Mesendoderm (in vitro differentiated cells): Measurements from ENCODE around the gene MYO1E.
"Not testable (repeated sequence)": the region's sequence is repeated elsewhere in the genome, so short reads cannot be mapped to it uniquely, and the experiment has no call there.

Experiments
- DNase-seq: peaks from one replicate; pipeline ENCODE4 v3.0.0; 2013
- H2AK5ac ChIP-seq: 2 replicates; pipeline ENCODE4 v1.6.1; 2013; ENCODE audit warnings: low read length, inconsistent platforms
- H2BK120ac ChIP-seq: 2 replicates; pipeline ENCODE4 v1.6.1; 2013; ENCODE audit warnings: low read depth, mild to moderate bottlenecking, low read length, moderate library complexity, mixed read lengths
- H2BK15ac ChIP-seq: replicated peaks from 2 replicates; pipeline ENCODE4 v1.6.1; 2013; ENCODE audit warnings: low read depth, mild to moderate bottlenecking, moderate library complexity
- H2BK5ac ChIP-seq: 2 replicates; pipeline ENCODE4 v1.6.1; 2013; ENCODE audit warnings: low read length, inconsistent platforms
- H3K18ac ChIP-seq: 2 replicates; pipeline ENCODE4 v1.6.1; 2013; ENCODE audit warnings: mild to moderate bottlenecking, low read length, mixed read lengths
- H3K23ac ChIP-seq: one replicate; pipeline ENCODE4 v1.6.1; 2013; ENCODE audit warnings: low read length
- H3K27ac ChIP-seq: 2 replicates; pipeline ENCODE4 v1.5.1; 2013; ENCODE audit warnings: low read depth, mild to moderate bottlenecking, inconsistent platforms, low read length, moderate library complexity
- H3K27me3 ChIP-seq: 2 replicates; pipeline ENCODE4 v1.6.1; 2013; ENCODE audit warnings: low read length, control low read depth, mild to moderate bottlenecking, inconsistent platforms; ENCODE audit not compliant: insufficient read depth, poor library complexity
- H3K36me3 ChIP-seq: 2 replicates; pipeline ENCODE4 v1.6.1; 2013; ENCODE audit warnings: low read length, inconsistent platforms; ENCODE audit not compliant: control insufficient read depth, insufficient read depth
- H3K4ac ChIP-seq: one replicate; pipeline ENCODE4 v1.6.1; 2013; ENCODE audit warnings: low read depth, mild to moderate bottlenecking, low read length, moderate library complexity
- H3K4me1 ChIP-seq: 2 replicates; pipeline ENCODE4 v1.6.1; 2013; ENCODE audit warnings: low read depth, low read length, inconsistent platforms; ENCODE audit not compliant: control insufficient read depth
- H3K4me2 ChIP-seq: 2 replicates; pipeline ENCODE4 v1.6.1; 2013; ENCODE audit warnings: low read length
- H3K4me3 ChIP-seq: 2 replicates; pipeline ENCODE4 v1.5.1; 2013; ENCODE audit warnings: mild to moderate bottlenecking, low read length
- H3K56ac ChIP-seq: one replicate; pipeline ENCODE4 v1.6.1; 2013; ENCODE audit warnings: low read length
- H3K79me1 ChIP-seq: 2 replicates; pipeline ENCODE4 v1.6.1; 2013; ENCODE audit warnings: low read length, inconsistent platforms
- H3K79me2 ChIP-seq: 2 replicates; pipeline ENCODE4 v1.6.1; 2013; ENCODE audit warnings: mild to moderate bottlenecking, low read length; ENCODE audit not compliant: control insufficient read depth, insufficient read depth
- H3K9ac ChIP-seq: 2 replicates; pipeline ENCODE4 v1.6.1; 2013; ENCODE audit warnings: low read length, inconsistent platforms
- H4K5ac ChIP-seq: one replicate; pipeline ENCODE4 v1.6.1; 2013; ENCODE audit warnings: low read length
- H4K8ac ChIP-seq: one replicate; pipeline ENCODE4 v1.6.1; 2013; ENCODE audit warnings: low read depth, mild to moderate bottlenecking, control low read depth, low read length, moderate library complexity
- WGBS: extraction: QIAGEN DNeasy Blood & Tissue Kit; methylation state at CpG from one replicate; pipeline ENCODE4 v1.1.7; 2013; ENCODE audit warnings: low lambda C conversion rate, missing lambda C conversion rate; ENCODE audit not compliant: insufficient coverage; ENCODE audit errors: extremely low coverage; 5-methylcytosine and 5-hydroxymethylcytosine counted together

The MYO1E gene

GRCh38 chr15:59125683-59126082, 247.0 kb downstream of the MYO1E start:
- H3K4me3 ChIP-seq, H3K9ac ChIP-seq, H4K5ac ChIP-seq, H3K4me2 ChIP-seq, H2BK120ac ChIP-seq, H3K18ac ChIP-seq, H3K56ac ChIP-seq, H3K4ac ChIP-seq, H3K4me1 ChIP-seq, H3K27me3 ChIP-seq, H2BK15ac ChIP-seq, H2BK5ac ChIP-seq, H3K79me2 ChIP-seq, DNase-seq, H3K79me1 ChIP-seq, H3K27ac ChIP-seq, H3K23ac ChIP-seq, H2AK5ac ChIP-seq: not testable (repeated sequence)
- WGBS = no CpG with 5 or more reads among the region's 4 CpGs
- Histone ChIP-seq H4K8ac (peak overlapping the region; percentile 39), H3K36me3 (peaks cover 11% of the 10 kb centered on the region)

GRCh38 chr15:59124261-59124660, 248.4 kb downstream of the MYO1E start:
- H2AK5ac ChIP-seq = no peak overlapping the region
- DNase-seq = no peak
- H3K79me1 ChIP-seq = no peaks in the 10 kb centered on the region
- H3K4me3 ChIP-seq = no peak overlapping the region
- no peak overlapping the region for H3K9ac ChIP-seq
- H3K4me2 ChIP-seq = no peak overlapping the region
- H3K18ac ChIP-seq = no peak overlapping the region
- no peak overlapping the region for H3K4ac ChIP-seq
- no peak overlapping the region for H3K56ac ChIP-seq
- H2BK15ac ChIP-seq = no peak overlapping the region
- peaks cover 2% of the 10 kb centered on the region for H3K79me2 ChIP-seq
- H3K36me3 ChIP-seq = peaks cover 11% of the 10 kb centered on the region
- no peak overlapping the region for H2BK120ac ChIP-seq
- no peaks in the 10 kb centered on the region for H3K4me1 ChIP-seq
- no peak overlapping the region for H4K8ac ChIP-seq
- no peak overlapping the region for H3K23ac ChIP-seq
- no peak overlapping the region for H4K5ac ChIP-seq
- no peaks in the 10 kb centered on the region for H3K27me3 ChIP-seq
- H3K27ac ChIP-seq = no peak overlapping the region
- no peak overlapping the region for H2BK5ac ChIP-seq
- no CpG with 5 or more reads among the region's 2 CpGs for WGBS

GRCh38 chr15:59120937-59121336, 251.7 kb downstream of the MYO1E start:
- no peak overlapping the region for H3K27ac ChIP-seq
- no peak for DNase-seq
- H3K4me3 ChIP-seq = no peak overlapping the region
- no peak overlapping the region for H2BK5ac ChIP-seq
- no peaks in the 10 kb centered on the region for H3K4me1 ChIP-seq
- H3K56ac ChIP-seq = no peak overlapping the region
- H2BK120ac ChIP-seq = no peak overlapping the region
- no peak overlapping the region for H4K5ac ChIP-seq
- H3K18ac ChIP-seq = no peak overlapping the region
- no peak overlapping the region for H3K9ac ChIP-seq
- WGBS = no CpG with 5 or more reads among the region's 5 CpGs
- H3K79me1 ChIP-seq = no peaks in the 10 kb centered on the region
- no peak overlapping the region for H3K23ac ChIP-seq
- H4K8ac ChIP-seq = no peak overlapping the region
- no peak overlapping the region for H2AK5ac ChIP-seq
- no peaks in the 10 kb centered on the region for H3K27me3 ChIP-seq
- H3K4ac ChIP-seq = no peak overlapping the region
- no peaks in the 10 kb centered on the region for H3K79me2 ChIP-seq
- H3K4me2 ChIP-seq = no peak overlapping the region
- H2BK15ac ChIP-seq = no peak overlapping the region
- H3K36me3 ChIP-seq = peaks cover 24% of the 10 kb centered on the region

GRCh38 chr15:59119625-59120024, 253.0 kb downstream of the MYO1E start:
- H3K4me1 ChIP-seq = no peaks in the 10 kb centered on the region
- H2BK15ac ChIP-seq = no peak overlapping the region
- no peak overlapping the region for H3K9ac ChIP-seq
- no CpG with 5 or more reads among the region's 5 CpGs for WGBS
- H3K27me3 ChIP-seq = no peaks in the 10 kb centered on the region
- H4K8ac ChIP-seq = no peak overlapping the region
- no peak overlapping the region for H2AK5ac ChIP-seq
- no peaks in the 10 kb centered on the region for H3K79me2 ChIP-seq
- no peak overlapping the region for H3K23ac ChIP-seq
- no peaks in the 10 kb centered on the region for H3K79me1 ChIP-seq
- no peak overlapping the region for H3K27ac ChIP-seq
- H2BK5ac ChIP-seq = no peak overlapping the region
- no peak overlapping the region for H3K56ac ChIP-seq
- peaks cover 26% of the 10 kb centered on the region for H3K36me3 ChIP-seq
- no peak overlapping the region for H4K5ac ChIP-seq
- H3K4me3 ChIP-seq = no peak overlapping the region
- H3K4me2 ChIP-seq = no peak overlapping the region
- no peak overlapping the region for H3K18ac ChIP-seq
- no peak overlapping the region for H2BK120ac ChIP-seq
- DNase-seq = no peak
- no peak overlapping the region for H3K4ac ChIP-seq

- peaks cover 19% of the 10 kb centered on the region for H3K36me3 ChIP-seq
- no peak overlapping the region for H4K5ac ChIP-seq
- no peak overlapping the region for H3K4ac ChIP-seq
- DNase-seq = no peak
- no peak overlapping the region for H2BK15ac ChIP-seq
- H3K79me2 ChIP-seq = no peaks in the 10 kb centered on the region
- no peak overlapping the region for H2AK5ac ChIP-seq
- H3K4me3 ChIP-seq = no peak overlapping the region
- H4K8ac ChIP-seq = no peak overlapping the region
- no peak overlapping the region for H3K23ac ChIP-seq
- H3K27me3 ChIP-seq = no peaks in the 10 kb centered on the region
- H3K9ac ChIP-seq = no peak overlapping the region
- H2BK5ac ChIP-seq = no peak overlapping the region
- no peaks in the 10 kb centered on the region for H3K79me1 ChIP-seq
- H3K18ac ChIP-seq = no peak overlapping the region
- H3K4me2 ChIP-seq = no peak overlapping the region
- WGBS = no CpG with 5 or more reads among the region's 6 CpGs
- H3K4me1 ChIP-seq = no peaks in the 10 kb centered on the region
- no peak overlapping the region for H3K56ac ChIP-seq
- no peak overlapping the region for H2BK120ac ChIP-seq
- H3K27ac ChIP-seq = no peak overlapping the region
These were observed 255.9 kb downstream of the MYO1E start for GRCh38 chr15:59116771-59117170.

GRCh38 chr15:59116141-59116540, 256.5 kb downstream of the MYO1E start:
- no peak overlapping the region for H3K4me3 ChIP-seq
- H2BK15ac ChIP-seq = no peak overlapping the region
- H3K9ac ChIP-seq = no peak overlapping the region
- no peak overlapping the region for H3K27ac ChIP-seq
- H2BK5ac ChIP-seq = no peak overlapping the region
- WGBS = no CpG with 5 or more reads among the region's 1 CpG
- H3K23ac ChIP-seq = no peak overlapping the region
- no peaks in the 10 kb centered on the region for H3K4me1 ChIP-seq
- H2BK120ac ChIP-seq = no peak overlapping the region
- no peak for DNase-seq
- no peak overlapping the region for H4K8ac ChIP-seq
- no peak overlapping the region for H4K5ac ChIP-seq
- H3K4ac ChIP-seq = no peak overlapping the region
- H3K4me2 ChIP-seq = no peak overlapping the region
- no peak overlapping the region for H2AK5ac ChIP-seq
- H3K79me2 ChIP-seq = no peaks in the 10 kb centered on the region
- no peaks in the 10 kb centered on the region for H3K27me3 ChIP-seq
- peaks cover 19% of the 10 kb centered on the region for H3K36me3 ChIP-seq
- no peaks in the 10 kb centered on the region for H3K79me1 ChIP-seq
- H3K18ac ChIP-seq = no peak overlapping the region
- H3K56ac ChIP-seq = no peak overlapping the region
